ENCODE data around the gene PPAT.
"Not testable (repeated sequence)": the region's sequence is repeated elsewhere in the genome, so short reads cannot be mapped to it uniquely, and the experiment has no call there.

The PPAT gene

DNA sequence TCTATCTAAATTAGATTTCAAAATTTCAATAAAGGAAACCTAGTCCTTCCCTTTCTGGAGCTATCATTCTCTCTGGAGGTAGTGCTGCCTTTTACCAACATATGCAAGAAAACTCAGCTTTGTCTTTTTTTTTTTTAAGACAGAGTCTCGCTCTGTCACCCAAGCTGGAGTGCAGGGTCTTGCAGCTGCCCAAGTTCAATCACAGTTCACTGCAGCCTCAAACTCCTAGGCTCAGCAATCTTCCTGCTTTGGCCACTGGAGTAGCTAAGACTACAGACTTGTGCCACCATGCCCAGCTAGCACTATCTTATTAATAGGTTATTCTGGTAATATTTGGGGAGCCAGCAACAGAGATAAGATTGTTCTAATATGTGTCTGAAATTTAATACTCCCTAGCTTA, 60.5 kb downstream of the PPAT start:
- Histone ChIP-seq H3K27me3 (ENCODE audit: low read depth, low read length) (no peaks in the 10 kb centered on the region), H3K4me3 (ENCODE audit: low read depth in 1 of 2, low read length in 2 of 2) (no peak overlapping the region), H3K9me3 (ENCODE audit: control insufficient read depth in 1 of 2, low read length in 2 of 2) (no peaks in the 10 kb centered on the region), H3K27ac (ENCODE audit: low read length) (no peak overlapping the region), H3K4me1 (ENCODE audit: control insufficient read depth in 1 of 2, insufficient read depth in 2 of 2, low read length in 2 of 2) (no peaks in the 10 kb centered on the region), H3K36me3 (ENCODE audit: control insufficient read depth in 1 of 2, insufficient read depth in 2 of 2, low read length in 2 of 2) (peaks cover 4 to 10% of the 10 kb centered on the region in 2 donors)

DNA sequence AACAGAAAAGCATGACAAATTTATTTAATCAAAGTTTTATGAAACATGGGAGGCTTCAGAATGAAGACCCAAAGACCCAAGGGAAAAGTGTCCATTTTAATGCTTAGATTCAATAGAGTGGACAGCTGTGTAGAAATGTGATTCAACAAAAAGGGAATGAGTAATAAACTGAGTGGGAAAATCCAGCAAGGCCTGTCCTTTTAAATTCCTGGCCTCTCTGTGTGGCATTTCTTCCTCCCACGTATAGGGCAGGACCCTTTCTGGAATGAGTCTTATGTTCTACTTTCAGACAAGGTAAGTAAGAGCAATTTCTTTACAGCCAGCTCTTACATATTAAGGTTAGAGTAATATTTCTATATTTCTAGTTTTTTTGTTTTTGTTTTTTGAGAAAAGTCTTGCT, 62.6 kb downstream of the PPAT start:
- no peaks in the 10 kb centered on the region for H3K27me3 ChIP-seq (ENCODE audit: low read depth, low read length)
- H3K4me3 ChIP-seq (ENCODE audit: low read depth in 1 of 2, low read length in 2 of 2) = no peak overlapping the region
- H3K27ac ChIP-seq (ENCODE audit: low read length) = no peak overlapping the region
- H3K36me3 ChIP-seq (ENCODE audit: control insufficient read depth in 1 of 2, insufficient read depth in 2 of 2, low read length in 2 of 2) = peaks cover 7 to 12% of the 10 kb centered on the region in 2 donors
- no peaks in the 10 kb centered on the region for H3K9me3 ChIP-seq (ENCODE audit: control insufficient read depth in 1 of 2, low read length in 2 of 2)
- no peaks in the 10 kb centered on the region for H3K4me1 ChIP-seq (ENCODE audit: control insufficient read depth in 1 of 2, insufficient read depth in 2 of 2, low read length in 2 of 2)

GRCh38 chr4:56371426-56372220, 63.8 kb downstream of the PPAT start:
- Histone ChIP-seq H3K27ac (ENCODE audit: low read length) (no peak overlapping the region), H3K36me3 (ENCODE audit: control insufficient read depth in 1 of 2, insufficient read depth in 2 of 2, low read length in 2 of 2) (peaks cover 7 to 12% of the 10 kb centered on the region in 2 donors), H3K27me3 (ENCODE audit: low read depth, low read length) (no peaks in the 10 kb centered on the region), H3K4me3 (ENCODE audit: low read depth in 1 of 2, low read length in 2 of 2) (no peak overlapping the region), H3K4me1 (ENCODE audit: control insufficient read depth in 1 of 2, insufficient read depth in 2 of 2, low read length in 2 of 2) (no peaks in the 10 kb centered on the region), H3K9me3 (ENCODE audit: control insufficient read depth in 1 of 2, low read length in 2 of 2) (no peaks in the 10 kb centered on the region)

DNA sequence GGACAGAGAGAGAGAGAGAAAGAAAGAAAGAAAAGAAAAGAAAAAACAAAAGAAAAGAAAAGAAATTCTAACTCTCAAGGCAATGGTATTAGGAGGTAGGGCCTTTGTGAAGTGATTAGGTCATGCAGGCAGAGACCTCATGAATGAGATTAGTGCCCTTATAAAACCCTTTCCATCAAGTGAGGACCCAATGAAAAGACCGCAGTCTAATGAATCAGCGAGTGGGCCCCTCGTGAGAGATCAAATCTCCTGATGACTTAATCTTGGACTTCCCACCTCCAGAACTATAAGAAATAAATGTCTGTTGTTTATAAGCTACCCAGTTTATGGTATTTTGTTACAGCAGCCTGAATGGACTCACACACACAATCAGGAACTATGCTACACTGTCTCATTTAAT, 65.0 kb downstream of the PPAT start:
- no peaks in the 10 kb centered on the region for H3K4me1 ChIP-seq (ENCODE audit: control insufficient read depth in 1 of 2, insufficient read depth in 2 of 2, low read length in 2 of 2)
- peaks cover 7 to 12% of the 10 kb centered on the region in 2 donors for H3K36me3 ChIP-seq (ENCODE audit: control insufficient read depth in 1 of 2, insufficient read depth in 2 of 2, low read length in 2 of 2)
- no peak overlapping the region for H3K4me3 ChIP-seq (ENCODE audit: low read depth in 1 of 2, low read length in 2 of 2)
- H3K27me3 ChIP-seq (ENCODE audit: low read depth, low read length) = no peaks in the 10 kb centered on the region
- H3K27ac ChIP-seq (ENCODE audit: low read length) = no peak overlapping the region
- no peaks in the 10 kb centered on the region for H3K9me3 ChIP-seq (ENCODE audit: control insufficient read depth in 1 of 2, low read length in 2 of 2)

DNA sequence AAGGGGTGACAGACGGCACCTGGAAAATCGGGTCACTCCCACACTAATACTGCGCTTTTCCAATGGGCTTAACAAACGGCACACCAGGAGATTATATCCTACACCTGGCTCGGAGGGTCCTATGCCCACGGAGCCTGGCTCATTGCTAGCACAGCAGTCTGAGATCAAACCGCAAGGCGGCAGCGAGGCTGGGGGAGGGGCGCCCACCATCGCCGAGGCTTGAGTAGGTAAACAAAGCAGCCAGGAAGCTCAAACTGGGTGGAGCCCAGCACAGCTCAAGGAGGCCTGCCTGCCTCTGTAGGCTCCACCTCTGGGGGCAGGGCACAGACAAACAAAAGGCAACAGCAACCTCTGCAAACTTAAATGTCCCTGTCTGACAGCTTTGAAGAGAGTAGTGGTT, 72.4 kb downstream of the PPAT start:
- not testable (repeated sequence) for H3K4me3 ChIP-seq (ENCODE audit: low read depth in 1 of 2, low read length in 2 of 2)

GRCh38 chr4:56360071-56360470, 75.3 kb downstream of the PPAT start:
- no peaks in the 10 kb centered on the region for H3K27me3 ChIP-seq (ENCODE audit: low read depth, low read length)
- no peak overlapping the region for H3K4me3 ChIP-seq (ENCODE audit: low read depth in 1 of 2, low read length in 2 of 2)
- no peak overlapping the region for H3K27ac ChIP-seq (ENCODE audit: low read length)
- H3K9me3 ChIP-seq (ENCODE audit: control insufficient read depth in 1 of 2, low read length in 2 of 2) = no peaks in the 10 kb centered on the region
- H3K4me1 ChIP-seq (ENCODE audit: control insufficient read depth in 1 of 2, insufficient read depth in 2 of 2, low read length in 2 of 2) = no peaks in the 10 kb centered on the region
- peaks cover 2 to 13% of the 10 kb centered on the region in 2 donors for H3K36me3 ChIP-seq (ENCODE audit: control insufficient read depth in 1 of 2, insufficient read depth in 2 of 2, low read length in 2 of 2)

More for the DNA sequence above, 72.4 kb downstream of the PPAT start:
- not testable (repeated sequence) for H3K9me3 ChIP-seq (ENCODE audit: control insufficient read depth in 1 of 2, low read length in 2 of 2); H3K4me1 ChIP-seq (ENCODE audit: control insufficient read depth in 1 of 2, insufficient read depth in 2 of 2, low read length in 2 of 2); H3K36me3 ChIP-seq (ENCODE audit: control insufficient read depth in 1 of 2, insufficient read depth in 2 of 2, low read length in 2 of 2); H3K27me3 ChIP-seq (ENCODE audit: low read depth, low read length); H3K27ac ChIP-seq (ENCODE audit: low read length)

DNA sequence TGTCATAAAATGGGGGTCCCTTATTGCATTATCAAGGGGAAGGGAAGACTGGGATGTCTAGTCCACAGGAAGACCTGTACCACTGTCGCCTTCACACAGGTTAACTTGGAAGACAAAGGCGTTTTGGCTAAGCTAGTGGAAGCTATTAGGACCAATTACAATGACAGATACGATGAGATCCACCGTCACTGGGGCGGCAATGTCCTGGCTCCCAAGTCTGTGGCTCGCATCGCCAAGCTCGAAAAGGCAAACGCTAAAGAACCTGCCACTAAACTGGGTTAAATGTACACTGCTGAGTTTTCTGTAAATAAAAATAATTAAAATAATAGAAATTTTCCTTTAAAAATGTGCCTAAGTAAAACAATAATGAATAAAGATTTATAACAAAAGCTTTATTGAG, 78.8 kb downstream of the PPAT start:
- Histone ChIP-seq H3K4me1 (ENCODE audit: control insufficient read depth in 1 of 2, insufficient read depth in 2 of 2, low read length in 2 of 2) (no peaks in the 10 kb centered on the region), H3K36me3 (ENCODE audit: control insufficient read depth in 1 of 2, insufficient read depth in 2 of 2, low read length in 2 of 2) (peaks cover 6 to 29% of the 10 kb centered on the region in 2 donors), H3K27ac (ENCODE audit: low read length) (no peak overlapping the region), H3K9me3 (ENCODE audit: control insufficient read depth in 1 of 2, low read length in 2 of 2) (no peaks in the 10 kb centered on the region), H3K27me3 (ENCODE audit: low read depth, low read length) (no peaks in the 10 kb centered on the region), H3K4me3 (ENCODE audit: low read depth in 1 of 2, low read length in 2 of 2) (no peak overlapping the region)

- Histone ChIP-seq H3K4me1 (ENCODE audit: control insufficient read depth in 1 of 2, insufficient read depth in 2 of 2, low read length in 2 of 2) (no peaks in the 10 kb centered on the region), H3K27ac (ENCODE audit: low read length) (no peak overlapping the region), H3K36me3 (ENCODE audit: control insufficient read depth in 1 of 2, insufficient read depth in 2 of 2, low read length in 2 of 2) (peaks cover 17 to 51% of the 10 kb centered on the region in 2 donors), H3K9me3 (ENCODE audit: control insufficient read depth in 1 of 2, low read length in 2 of 2) (no peaks in the 10 kb centered on the region), H3K4me3 (ENCODE audit: low read depth in 1 of 2, low read length in 2 of 2) (no peak overlapping the region), H3K27me3 (ENCODE audit: low read depth, low read length) (no peaks in the 10 kb centered on the region)
These were observed 86.8 kb downstream of the PPAT start for GRCh38 chr4:56348576-56348975.

DNA sequence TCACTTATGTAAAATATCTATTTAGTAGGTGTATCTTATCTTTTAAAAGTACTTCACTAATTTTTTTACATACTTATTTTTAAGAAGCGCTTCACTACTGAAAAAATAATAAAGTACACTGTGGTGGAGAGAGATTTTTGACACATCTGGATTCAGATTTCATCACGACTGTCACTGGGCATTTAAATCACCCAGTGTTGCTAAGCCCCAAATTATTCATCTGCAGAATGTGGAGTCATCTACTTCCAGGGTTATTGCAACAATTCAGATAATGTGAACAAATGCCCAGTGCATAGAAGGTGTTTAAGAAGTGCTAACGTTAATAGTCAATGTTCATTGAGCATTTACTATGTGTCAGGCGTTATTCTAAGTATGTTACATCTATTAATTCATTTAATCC, 90.0 kb downstream of the PPAT start:
- Histone ChIP-seq H3K36me3 (ENCODE audit: control insufficient read depth in 1 of 2, insufficient read depth in 2 of 2, low read length in 2 of 2) (peaks cover 17 to 39% of the 10 kb centered on the region in 2 donors), H3K27ac (ENCODE audit: low read length) (no peak overlapping the region), H3K4me1 (ENCODE audit: control insufficient read depth in 1 of 2, insufficient read depth in 2 of 2, low read length in 2 of 2) (no peaks in the 10 kb centered on the region), H3K4me3 (ENCODE audit: low read depth in 1 of 2, low read length in 2 of 2) (no peak overlapping the region), H3K27me3 (ENCODE audit: low read depth, low read length) (no peaks in the 10 kb centered on the region), H3K9me3 (ENCODE audit: control insufficient read depth in 1 of 2, low read length in 2 of 2) (no peaks in the 10 kb centered on the region)

Measured in muscle layer of duodenum (tissue), 2 donors.